ENCODE measurements around the gene CHDH.

The CHDH gene

GRCh38 chr3:53835257-53835656, 11.0 kb downstream of the CHDH start:
- no peak overlapping the region for H3K4me3 ChIP-seq (ENCODE audit: low read depth, low read length)
- no peak for DNase-seq (ENCODE audit: low read depth)
- no peak for TF ChIP-seq CTCF (IDR thresholded peaks at IDR 0.05; ENCODE audit: insufficient read depth, low read depth, low read length, missing control alignments)

GRCh38 chr3:53834429-53835095, 11.7 kb downstream of the CHDH start:
- no peak for TF ChIP-seq CTCF (IDR thresholded peaks at IDR 0.05; ENCODE audit: insufficient read depth, low read depth, low read length, missing control alignments)
- no peak for DNase-seq (ENCODE audit: low read depth)
- H3K4me3 ChIP-seq (ENCODE audit: low read depth, low read length), result no peak overlapping the region

GRCh38 chr3:53833700-53834099, 12.5 kb downstream of the CHDH start:
- DNase-seq (ENCODE audit: low read depth), result no peak
- TF ChIP-seq CTCF (IDR thresholded peaks at IDR 0.05; ENCODE audit: insufficient read depth, low read depth, low read length, missing control alignments), result no peak
- no peak overlapping the region for H3K4me3 ChIP-seq (ENCODE audit: low read depth, low read length)

GRCh38 chr3:53833053-53833645, 13.1 kb downstream of the CHDH start:
- no peak overlapping the region for H3K4me3 ChIP-seq (ENCODE audit: low read depth, low read length)
- no peak for DNase-seq (ENCODE audit: low read depth)
- no peak for TF ChIP-seq CTCF (IDR thresholded peaks at IDR 0.05; ENCODE audit: insufficient read depth, low read depth, low read length, missing control alignments)

- DNase-seq (ENCODE audit: low read depth), result no peak
- TF ChIP-seq CTCF (IDR thresholded peaks at IDR 0.05; ENCODE audit: insufficient read depth, low read depth, low read length, missing control alignments), result no peak
These were observed 15.3 kb downstream of the CHDH start for GRCh38 chr3:53830944-53831343.

GRCh38 chr3:53829605-53830004, 16.6 kb downstream of the CHDH start:
- TF ChIP-seq CTCF (IDR thresholded peaks at IDR 0.05; ENCODE audit: insufficient read depth, low read depth, low read length, missing control alignments), result no peak
- H3K4me3 ChIP-seq (ENCODE audit: low read depth, low read length), result no peak overlapping the region
- DNase-seq (ENCODE audit: low read depth), result no peak

More at GRCh38 chr3:53830944-53831343, 15.3 kb downstream of the CHDH start:
- H3K4me3 ChIP-seq (ENCODE audit: low read depth, low read length), result no peak overlapping the region

GRCh38 chr3:53828581-53828980, 17.6 kb downstream of the CHDH start:
- no peak for TF ChIP-seq CTCF (IDR thresholded peaks at IDR 0.05; ENCODE audit: insufficient read depth, low read depth, low read length, missing control alignments)
- no peak for DNase-seq (ENCODE audit: low read depth)
- H3K4me3 ChIP-seq (ENCODE audit: low read depth, low read length), result no peak overlapping the region

Data from GM12865 (cell line).